ENCODE data around the gene IL1RAPL1. TPM values are rescaled to one million over a fixed set of nuclear protein-coding genes. Genes with fewer than 3 reads are reported as not detected.

IL1RAPL1 gene
- total and polyA plus RNA-seq, 2 donors (not counting 3 experiments of a cell fraction or from before 2014, with no cell fraction given): 0.79 to 1.3 TPM

DNA sequence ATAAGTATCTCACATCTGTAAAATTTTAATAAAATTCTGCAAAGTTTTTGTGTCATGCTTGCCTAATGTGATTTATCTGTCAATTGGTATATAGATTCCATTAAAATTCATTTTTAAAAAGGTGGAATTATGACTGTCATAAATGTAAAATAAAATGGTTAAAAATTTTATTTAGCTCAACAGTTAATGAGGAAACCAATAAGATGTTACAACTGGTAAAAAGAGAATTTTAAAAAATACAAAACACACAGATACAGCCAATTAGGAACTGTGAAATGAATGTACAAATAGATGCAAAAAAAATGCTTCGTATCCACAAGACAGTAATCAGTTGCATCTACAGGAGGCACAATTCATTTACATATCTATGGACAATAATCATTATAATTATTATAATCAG is 297.6 kb downstream of the IL1RAPL1 start:
- no TSS peak for BruUV-seq (replicated peaks)
- Histone ChIP-seq H3K9me3 (replicated peaks; ENCODE audit: control insufficient read depth, insufficient read depth, low read length) (no peaks in the 10 kb centered on the region), H3K79me2 (ENCODE audit: control insufficient read depth, insufficient read depth, low read length) (no peaks in the 10 kb centered on the region), H4K20me1 (replicated peaks; ENCODE audit: control insufficient read depth, extremely low read depth, insufficient read depth, low read length) (no peaks in the 10 kb centered on the region), H3K4me3 (replicated peaks in 1 of 3; ENCODE audit: insufficient read depth in 1 of 3, low read depth in 1 of 3, low read length in 3 of 3) (no peak overlapping the region), H3K9ac (replicated peaks; ENCODE audit: extremely low read depth, insufficient read depth, low read length) (no peak overlapping the region), H2AFZ (ENCODE audit: low read depth, low read length) (no peak overlapping the region), H3K27me3 (ENCODE audit: control insufficient read depth in 2 of 2, insufficient read depth in 2 of 2, low read length in 2 of 2) (no peaks in the 10 kb centered on the region), H3K4me2 (ENCODE audit: insufficient read depth, low read length) (no peak overlapping the region), H3K4me1 (ENCODE audit: control insufficient read depth, extremely low read depth, insufficient read depth, low read length) (no peaks in the 10 kb centered on the region), H3K27ac (ENCODE audit: insufficient read depth, low read depth, low read length) (no peak overlapping the region), H3K36me3 (ENCODE audit: control insufficient read depth in 2 of 2, extremely low read depth in 1 of 2, insufficient read depth in 2 of 2, low read length in 2 of 2) (no peaks in the 10 kb centered on the region), H3K9me1 (replicated peaks; ENCODE audit: control insufficient read depth, extremely low read depth, insufficient read depth, low read length) (no peaks in the 10 kb centered on the region)
- dilution Hi-C loops (cut with MboI; ENCODE audit: extremely low pct_ligation_motif_present, low sequenced_read_pairs) (no loop called here), intact Hi-C loops (cut with micrococcal nuclease) (no loop called here)
- CTCF ChIA-PET: no interaction called here
- TF ChIP-seq, protein P1, sequence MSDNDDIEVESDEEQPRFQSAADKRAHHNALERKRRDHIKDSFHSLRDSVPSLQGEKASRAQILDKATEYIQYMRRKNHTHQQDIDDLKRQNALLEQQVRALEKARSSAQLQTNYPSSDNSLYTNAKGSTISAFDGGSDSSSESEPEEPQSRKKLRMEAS (IDR thresholded peaks at IDR 0.05; ENCODE audit: insufficient read depth, insufficient read length): no peak
- TF ChIP-seq MYC (IDR thresholded peaks at IDR 0.05; ENCODE audit: low read depth, low read length) (no peak), FOS (IDR thresholded peaks at IDR 0.05; ENCODE audit: borderline replicate concordance, insufficient read depth, low read length) (no peak)
- TF ChIP-seq, protein P2, sequence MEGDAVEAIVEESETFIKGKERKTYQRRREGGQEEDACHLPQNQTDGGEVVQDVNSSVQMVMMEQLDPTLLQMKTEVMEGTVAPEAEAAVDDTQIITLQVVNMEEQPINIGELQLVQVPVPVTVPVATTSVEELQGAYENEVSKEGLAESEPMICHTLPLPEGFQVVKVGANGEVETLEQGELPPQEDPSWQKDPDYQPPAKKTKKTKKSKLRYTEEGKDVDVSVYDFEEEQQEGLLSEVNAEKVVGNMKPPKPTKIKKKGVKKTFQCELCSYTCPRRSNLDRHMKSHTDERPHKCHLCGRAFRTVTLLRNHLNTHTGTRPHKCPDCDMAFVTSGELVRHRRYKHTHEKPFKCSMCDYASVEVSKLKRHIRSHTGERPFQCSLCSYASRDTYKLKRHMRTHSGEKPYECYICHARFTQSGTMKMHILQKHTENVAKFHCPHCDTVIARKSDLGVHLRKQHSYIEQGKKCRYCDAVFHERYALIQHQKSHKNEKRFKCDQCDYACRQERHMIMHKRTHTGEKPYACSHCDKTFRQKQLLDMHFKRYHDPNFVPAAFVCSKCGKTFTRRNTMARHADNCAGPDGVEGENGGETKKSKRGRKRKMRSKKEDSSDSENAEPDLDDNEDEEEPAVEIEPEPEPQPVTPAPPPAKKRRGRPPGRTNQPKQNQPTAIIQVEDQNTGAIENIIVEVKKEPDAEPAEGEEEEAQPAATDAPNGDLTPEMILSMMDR (IDR thresholded peaks at IDR 0.05; ENCODE audit: extremely low read depth in 1 of 2, insufficient read depth in 1 of 2, low read depth in 1 of 2, low read length in 2 of 2): no peak
- FAIRE-seq: no peak
- no peak for DNase-seq (ENCODE audit: low read depth, low spot score)
- POLR2A ChIA-PET: no interaction called here

DNA sequence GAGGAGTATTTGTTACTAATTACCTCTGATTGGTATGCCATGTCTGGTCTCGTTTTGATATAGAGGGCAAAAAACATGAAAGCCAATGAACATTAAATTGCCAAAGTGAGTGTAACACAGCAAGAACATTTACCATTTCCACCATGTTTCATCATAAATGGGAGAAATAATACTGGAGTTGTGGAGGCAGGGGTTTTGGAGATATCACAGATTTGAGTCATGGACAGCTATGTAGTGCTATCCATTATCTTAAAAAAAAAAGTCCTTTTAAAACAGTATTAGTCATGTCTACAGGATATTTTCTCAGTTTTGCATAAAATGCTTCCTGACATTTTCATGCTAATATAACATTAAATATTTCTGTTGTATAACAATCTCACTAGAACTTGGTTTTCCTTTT is 301.2 kb downstream of the IL1RAPL1 start:
- DNase-seq (ENCODE audit: low read depth, low spot score) (no peak), FAIRE-seq (no peak)
- Histone ChIP-seq H3K4me1 (ENCODE audit: control insufficient read depth, extremely low read depth, insufficient read depth, low read length) (no peaks in the 10 kb centered on the region), H3K27me3 (ENCODE audit: control insufficient read depth in 2 of 2, insufficient read depth in 2 of 2, low read length in 2 of 2) (no peaks in the 10 kb centered on the region), H4K20me1 (replicated peaks; ENCODE audit: control insufficient read depth, extremely low read depth, insufficient read depth, low read length) (no peaks in the 10 kb centered on the region), H3K9me3 (replicated peaks; ENCODE audit: control insufficient read depth, insufficient read depth, low read length) (no peaks in the 10 kb centered on the region), H2AFZ (ENCODE audit: low read depth, low read length) (no peak overlapping the region), H3K36me3 (ENCODE audit: control insufficient read depth in 2 of 2, extremely low read depth in 1 of 2, insufficient read depth in 2 of 2, low read length in 2 of 2) (no peaks in the 10 kb centered on the region), H3K9me1 (replicated peaks; ENCODE audit: control insufficient read depth, extremely low read depth, insufficient read depth, low read length) (no peaks in the 10 kb centered on the region), H3K4me3 (replicated peaks in 1 of 3; ENCODE audit: insufficient read depth in 1 of 3, low read depth in 1 of 3, low read length in 3 of 3) (no peak overlapping the region), H3K79me2 (ENCODE audit: control insufficient read depth, insufficient read depth, low read length) (no peaks in the 10 kb centered on the region), H3K9ac (replicated peaks; ENCODE audit: extremely low read depth, insufficient read depth, low read length) (no peak overlapping the region), H3K4me2 (ENCODE audit: insufficient read depth, low read length) (no peak overlapping the region), H3K27ac (ENCODE audit: insufficient read depth, low read depth, low read length) (no peak overlapping the region)
- dilution Hi-C loops (cut with MboI; ENCODE audit: extremely low pct_ligation_motif_present, low sequenced_read_pairs) (no loop called here), intact Hi-C loops (cut with micrococcal nuclease) (no loop called here)
- BruUV-seq (replicated peaks): no TSS peak
- TF ChIP-seq GATA2 (IDR thresholded peaks at IDR 0.05; ENCODE audit: insufficient read depth, insufficient read length, low read depth, low read length) (no peak), POLR2A (IDR thresholded peaks at IDR 0.05; ENCODE audit: low read depth, low read length) (no peak), POLR2AphosphoS5 (IDR thresholded peaks at IDR 0.05; ENCODE audit: insufficient read depth, low read depth, low read length) (no peak), FOS (IDR thresholded peaks at IDR 0.05; ENCODE audit: borderline replicate concordance, insufficient read depth, low read length) (no peak), JUN (IDR thresholded peaks at IDR 0.05; ENCODE audit: borderline replicate concordance, insufficient read depth, insufficient read length, low read depth) (no peak), EZH2 (IDR thresholded peaks at IDR 0.05; ENCODE audit: borderline replicate concordance, low read depth, low read length, severe bottlenecking) (no peak), MYC (IDR thresholded peaks at IDR 0.05; ENCODE audit: low read depth, low read length) (no peak)
- TF ChIP-seq, protein P1 (IDR thresholded peaks at IDR 0.05; ENCODE audit: insufficient read depth, insufficient read length): no peak
- TF ChIP-seq, protein P2 (IDR thresholded peaks at IDR 0.05; ENCODE audit: extremely low read depth in 1 of 2, insufficient read depth in 1 of 2, low read depth in 1 of 2, low read length in 2 of 2): no peak
- POLR2A ChIA-PET: no interaction called here
- CTCF ChIA-PET: interaction anchor here (1.1 kb wide), 1 partner anchor 9 kb away, joined by 3 read pairs; no protein-coding TSS in a partner anchor

All from endothelial cell of umbilical vein (primary cell).